T-helper 9 cell (primary cell): ENCODE results near the gene ZBTB25.

ENCODE experiments used
- DNase-seq: peaks from one replicate; pipeline ENCODE4 v3.0.0-alpha.2; 2020

The ZBTB25 gene

DNA sequence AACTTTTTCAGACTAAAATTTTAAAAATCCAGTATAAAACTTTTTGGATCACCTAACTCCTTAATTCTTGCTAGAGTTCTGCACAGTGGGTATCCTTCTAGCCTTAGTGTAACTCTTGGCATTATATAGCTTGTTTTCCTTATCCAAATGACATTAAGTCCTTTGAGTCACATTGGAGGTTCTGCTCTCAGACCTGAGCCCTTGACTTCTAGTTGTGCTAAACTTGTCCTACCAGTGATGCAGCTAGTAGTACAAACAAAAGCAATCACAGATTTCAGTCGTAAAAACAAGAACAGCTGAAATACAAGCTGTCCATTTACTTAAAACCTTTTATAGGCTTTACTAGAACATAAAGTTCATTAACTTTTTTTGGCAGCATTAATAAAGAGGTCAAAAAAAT lies 11.4 kb upstream of the ZBTB25 start:
- DNase-seq: no peak

DNA sequence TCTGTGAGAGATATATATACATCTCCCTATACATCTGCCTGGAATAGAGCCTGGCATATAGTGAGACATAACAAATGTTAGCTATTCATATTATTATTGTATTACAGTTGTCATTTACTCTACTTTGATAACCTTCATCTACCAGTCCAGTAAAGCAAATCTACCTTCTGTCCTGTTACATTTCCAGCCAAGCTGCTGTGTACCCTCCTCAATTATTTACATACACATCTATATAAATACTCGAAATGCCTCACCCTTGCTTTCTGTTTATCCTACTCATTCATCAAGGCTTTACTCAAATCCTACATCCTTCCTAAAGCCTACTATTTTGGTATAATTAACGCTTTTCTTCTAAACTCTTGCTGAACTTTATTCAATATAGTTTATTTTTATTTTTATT lies 9.6 kb upstream of the ZBTB25 start:
- no peak for DNase-seq

DNA sequence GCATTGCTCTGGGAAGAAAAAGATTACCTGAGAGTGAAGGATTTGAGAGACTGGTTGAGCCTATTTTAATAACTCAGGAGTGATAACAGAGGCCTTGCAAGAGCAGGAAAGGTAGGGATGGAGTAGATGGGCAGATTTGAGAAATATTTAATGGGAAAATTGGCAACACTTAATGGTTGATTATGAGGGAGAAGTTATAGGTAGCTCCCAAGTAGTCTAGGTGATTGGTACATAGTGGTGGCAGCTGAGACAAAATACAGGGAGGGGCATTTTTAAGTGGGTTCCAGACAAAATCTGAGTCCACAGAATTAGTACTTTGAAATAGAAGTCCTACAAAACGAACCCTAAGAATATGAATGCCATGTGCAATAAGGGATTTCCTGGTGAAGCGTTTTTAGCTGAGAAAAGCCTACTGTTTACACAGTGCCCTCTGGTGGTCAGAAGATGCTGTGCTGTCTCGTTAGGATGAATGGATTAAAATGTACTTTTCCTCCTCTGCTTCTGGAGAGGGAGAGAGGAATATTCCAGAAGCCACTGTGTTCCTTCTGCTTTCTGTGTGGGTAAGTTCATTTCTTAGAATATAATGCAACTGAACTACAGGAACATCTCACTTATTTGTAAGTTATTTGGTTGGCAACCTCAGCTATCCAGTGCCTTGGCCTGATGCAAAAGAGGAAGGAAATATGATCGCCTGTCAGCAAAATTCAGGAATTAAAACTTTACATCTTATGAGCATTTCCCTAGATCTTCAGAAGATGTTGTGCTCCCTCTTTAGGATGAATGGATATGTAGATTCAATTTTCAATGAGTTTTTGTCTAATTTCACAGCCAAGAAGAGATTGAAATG lies 7.4 kb upstream of the ZBTB25 start:
- DNase-seq: peak; percentile 57

DNA sequence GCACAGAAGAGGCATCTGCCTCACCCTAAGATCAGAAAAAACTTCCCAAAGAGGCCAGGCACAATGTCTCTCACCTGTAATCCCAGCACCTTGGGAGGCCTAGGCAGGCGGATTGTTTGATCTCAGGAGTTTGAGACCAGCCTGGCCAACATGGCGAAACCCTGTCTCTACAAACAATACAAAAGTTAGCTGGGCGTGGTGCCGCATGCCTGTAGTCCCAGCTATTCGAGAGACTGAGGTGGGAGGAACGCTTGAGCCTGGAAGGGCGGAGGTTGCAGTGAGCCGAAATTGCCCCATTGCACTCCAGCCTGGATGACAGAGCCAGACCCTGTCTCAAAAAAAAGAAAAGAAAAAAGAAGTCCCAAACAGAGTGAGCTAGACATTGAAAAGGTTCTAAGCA lies 5.4 kb upstream of the ZBTB25 start:
- no peak for DNase-seq

DNA sequence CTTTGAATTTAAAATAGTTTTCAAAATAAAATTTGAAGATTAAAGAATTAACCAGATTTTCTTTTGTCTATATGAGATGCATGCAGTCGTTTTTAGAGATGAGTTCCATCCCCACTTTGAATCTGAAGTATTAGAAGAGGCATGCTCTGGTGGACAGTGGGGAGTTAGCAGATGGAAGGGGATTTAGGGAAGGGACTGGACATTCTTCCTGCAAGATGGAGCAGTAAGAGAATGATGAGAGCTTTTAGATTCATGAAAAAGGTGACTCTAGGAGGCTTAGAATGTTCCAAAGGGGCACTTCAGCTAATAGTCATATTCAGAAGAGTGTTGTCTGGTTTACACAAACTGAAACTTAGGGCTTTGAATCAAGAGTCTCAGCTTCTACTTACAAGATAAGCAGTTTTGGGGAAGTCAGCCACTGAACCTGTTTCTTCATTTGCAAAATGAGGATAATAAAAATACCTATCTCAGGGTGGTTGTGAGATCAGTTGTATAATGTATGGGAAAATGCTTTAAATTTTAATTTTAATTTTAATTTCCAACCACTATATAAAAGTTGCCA lies 4.7 kb upstream of the ZBTB25 start:
- no peak for DNase-seq

DNA sequence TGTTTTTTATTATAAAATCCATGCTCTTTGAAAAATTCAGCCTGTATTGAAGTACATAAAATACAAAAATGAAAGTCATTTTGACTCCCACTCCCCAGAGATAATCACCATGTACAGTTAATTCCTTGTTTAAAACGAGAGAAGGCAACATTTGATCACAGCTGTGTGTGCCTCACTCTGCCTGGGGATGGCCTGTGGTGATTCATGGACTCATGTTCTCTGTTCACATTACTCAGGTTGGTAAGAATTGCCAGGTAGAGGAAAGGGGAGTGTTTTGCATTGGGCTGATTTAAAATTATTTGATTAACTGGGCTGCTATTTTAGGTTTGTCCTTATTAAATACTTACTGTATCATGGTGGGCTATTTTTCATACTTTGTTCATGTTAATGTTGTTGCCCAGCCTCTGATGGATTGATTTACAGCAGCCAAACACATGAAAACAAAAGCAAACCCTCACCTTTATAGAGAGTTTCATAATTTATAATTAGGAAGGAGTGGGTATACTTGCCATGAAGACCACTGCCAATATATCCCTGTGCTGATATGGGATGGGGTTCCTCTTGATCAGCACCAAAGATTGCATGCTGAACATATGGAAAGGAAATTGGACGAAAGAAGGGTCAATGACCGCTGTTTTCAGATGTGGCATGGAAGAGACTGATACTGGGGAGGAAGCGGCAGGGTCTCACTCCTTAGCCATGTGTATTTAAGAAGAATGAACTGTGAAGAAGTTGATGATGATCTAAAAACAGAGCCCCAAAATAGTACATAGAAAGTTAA lies 3.9 kb upstream of the ZBTB25 start:
- DNase-seq: no peak

DNA sequence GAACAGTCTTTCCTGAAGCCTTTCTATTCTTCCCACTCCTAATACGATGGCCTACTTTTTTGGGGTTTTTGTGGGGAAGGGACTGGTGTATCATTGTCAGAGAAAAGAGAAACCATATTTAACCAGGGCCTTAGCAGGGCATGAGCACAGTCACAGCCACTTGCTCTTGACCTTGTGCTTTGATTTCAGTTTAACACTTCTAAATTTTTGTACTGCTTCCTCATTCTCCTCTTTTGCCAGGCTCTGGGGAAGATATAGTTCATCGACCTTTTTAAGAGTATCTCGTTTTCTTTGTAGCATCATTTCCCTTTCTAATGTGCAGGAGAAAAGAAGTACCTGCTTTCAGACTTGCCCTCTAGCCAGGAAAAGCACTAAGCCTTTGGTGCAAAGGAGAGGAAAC lies 3.1 kb upstream of the ZBTB25 start:
- DNase-seq: no peak

DNA sequence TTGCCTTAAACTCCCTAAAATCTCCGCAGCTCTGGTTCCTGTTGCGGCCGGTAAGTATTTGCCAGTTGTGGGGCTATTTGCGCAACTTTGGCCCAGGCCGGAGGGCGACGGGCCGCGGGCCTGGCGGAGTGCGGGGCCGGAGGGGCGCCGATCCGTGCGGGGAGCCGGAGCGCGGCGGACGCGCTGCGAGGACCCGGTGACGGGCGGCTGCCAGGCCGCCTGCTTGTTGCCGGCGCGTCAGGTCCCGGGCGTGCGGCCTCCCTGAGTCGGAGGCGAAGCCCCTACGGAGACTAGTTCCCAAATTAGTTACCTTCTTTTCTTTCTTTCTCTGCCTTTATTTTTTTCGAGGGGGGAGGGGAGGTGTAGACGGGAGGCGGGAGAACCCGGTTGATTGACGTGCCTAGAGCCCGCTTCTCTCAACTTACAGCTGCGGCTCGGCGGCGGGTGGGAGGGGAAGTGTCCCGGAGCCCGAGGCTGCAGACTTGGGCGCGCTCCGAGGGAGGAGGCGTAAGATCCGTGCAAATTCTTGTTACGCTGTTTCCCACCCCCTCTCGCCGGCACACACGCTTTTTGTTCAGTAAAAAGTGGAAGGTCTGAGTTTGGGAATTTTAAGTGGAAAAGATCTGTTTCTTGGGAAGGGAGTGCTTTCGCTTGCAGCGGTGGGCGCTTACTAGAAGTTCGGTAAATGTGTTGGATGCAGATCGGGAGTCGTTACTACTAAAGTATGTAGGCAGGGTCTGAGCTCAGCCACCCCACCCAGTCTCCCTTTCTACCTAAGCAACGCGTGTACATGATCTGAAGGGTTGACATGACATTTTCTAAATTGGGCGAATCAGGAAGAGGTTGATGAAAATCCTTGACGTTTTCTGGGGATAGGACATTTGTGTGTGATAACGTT lies 1.5 kb upstream of the ZBTB25 start:
- peak; percentile 77 for DNase-seq

DNA sequence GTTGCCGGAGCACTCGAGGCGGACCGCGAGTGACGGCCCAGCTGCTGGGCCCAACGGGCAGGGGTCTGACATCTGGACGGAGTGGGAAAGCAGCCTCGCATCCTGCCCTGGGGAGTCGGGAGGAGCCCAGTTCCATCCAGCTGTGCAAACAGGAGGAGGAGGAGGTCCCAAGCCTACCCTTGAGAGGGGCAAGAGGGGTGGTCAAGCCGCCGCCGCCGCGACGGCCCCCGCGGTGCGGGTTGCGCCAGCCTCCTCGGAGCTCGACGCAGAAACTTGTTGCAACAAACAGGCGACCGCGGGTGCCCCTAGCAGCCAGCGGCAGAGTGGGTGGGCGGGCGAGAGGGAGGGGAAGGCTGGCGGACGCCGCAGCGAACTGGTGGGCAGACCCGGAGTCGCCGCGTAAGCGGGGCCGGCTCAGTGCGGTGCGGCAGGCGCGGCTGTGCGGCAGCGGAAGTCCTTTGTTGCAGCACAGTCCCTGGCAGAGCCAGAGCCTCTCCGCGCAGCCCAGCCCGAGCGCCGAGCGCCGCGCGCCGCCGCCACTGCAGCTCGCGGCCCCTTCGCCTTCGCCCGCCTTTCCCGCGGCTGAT lies 765 bp upstream of the ZBTB25 start, which contains the start of gene ZBTB1:
Gene ZBTB1, plus strand, starts transcription at position 461 of the 587 bp plus-strand sequence. CDS start 16,735 bp downstream, outside the sequence.
- peak; percentile 77 for DNase-seq

DNA sequence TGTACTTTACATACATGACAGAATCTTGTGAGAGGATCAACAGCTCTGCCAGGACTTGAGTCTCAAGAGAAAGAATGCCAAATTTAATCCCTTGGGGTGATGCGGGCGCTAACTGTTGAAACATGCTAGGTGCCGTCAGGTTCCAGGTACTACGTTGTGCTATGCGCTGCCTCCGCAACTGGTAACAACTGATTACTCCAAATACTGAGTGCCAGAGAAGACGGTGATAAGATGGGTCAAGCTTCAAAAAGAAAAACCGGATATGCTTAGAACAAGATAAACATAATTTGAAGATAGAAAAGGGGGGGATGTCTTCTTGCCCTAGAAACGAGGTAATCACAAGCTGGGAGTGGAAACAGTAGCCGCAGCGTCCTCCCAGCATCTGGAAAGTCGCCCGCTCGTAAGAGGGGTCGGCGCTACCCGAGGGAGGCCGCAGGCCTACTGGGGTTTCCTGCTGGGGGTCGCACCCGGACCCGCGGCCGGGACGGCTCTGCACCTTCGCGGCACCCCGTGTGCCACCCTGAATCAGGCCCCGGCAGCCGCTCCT lies 678 bp downstream of the ZBTB25 start:
- peak; percentile 6 for DNase-seq

DNA sequence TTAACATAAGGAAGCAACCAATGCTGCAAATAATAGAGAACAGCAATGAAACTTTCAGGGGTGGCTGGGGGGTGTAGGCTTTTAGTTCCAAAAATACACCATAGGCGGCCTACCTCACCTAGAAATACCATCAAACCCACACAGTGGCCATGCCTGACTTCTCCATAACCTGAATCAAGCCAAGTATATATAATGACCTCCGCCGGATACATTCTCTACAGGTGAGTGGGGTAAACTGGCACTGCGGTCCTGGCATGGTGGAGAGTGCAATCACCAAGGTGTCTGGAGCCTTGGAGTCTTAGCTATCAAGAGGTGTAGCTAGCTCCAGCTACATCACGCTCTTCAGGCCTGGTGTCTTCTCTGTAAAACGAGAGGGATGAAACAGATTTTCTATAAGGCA lies 1.2 kb downstream of the ZBTB25 start:
- peak; percentile 5 for DNase-seq

DNA sequence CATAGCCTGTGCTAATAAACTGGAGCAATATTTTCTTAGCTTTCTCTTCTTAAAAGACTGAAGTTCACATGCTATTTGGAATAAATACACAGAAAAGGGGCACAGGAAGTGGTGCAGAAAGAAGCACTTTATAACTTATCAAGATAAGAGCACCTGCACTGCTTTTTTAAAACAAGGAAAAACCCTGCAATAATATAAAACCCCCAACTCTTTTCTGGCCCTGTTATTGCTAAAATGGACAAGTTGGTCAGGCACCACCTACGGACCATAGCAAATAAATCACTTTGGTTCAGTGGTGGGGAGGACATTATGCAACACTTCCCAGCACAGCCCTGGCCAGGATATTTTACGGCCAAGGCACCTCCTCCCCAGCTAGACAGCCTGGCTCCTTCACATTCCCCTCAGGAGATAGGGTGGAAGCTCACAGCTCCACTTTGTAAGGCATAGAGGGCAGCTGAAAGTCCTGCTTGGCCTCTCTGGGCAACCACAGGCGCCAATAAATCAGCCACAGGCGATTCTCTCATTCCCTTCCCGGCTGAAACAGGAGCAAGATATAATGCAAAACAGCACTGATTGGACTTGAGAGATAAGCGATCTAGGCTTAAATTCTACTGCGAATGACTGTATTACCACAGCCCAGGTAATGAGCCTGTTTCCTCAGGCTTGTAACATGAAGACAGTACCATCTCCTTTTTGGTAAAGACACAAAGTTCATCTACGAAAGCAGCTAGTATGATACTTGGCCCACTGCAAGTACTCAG lies 2.0 kb downstream of the ZBTB25 start:
- no peak for DNase-seq

DNA sequence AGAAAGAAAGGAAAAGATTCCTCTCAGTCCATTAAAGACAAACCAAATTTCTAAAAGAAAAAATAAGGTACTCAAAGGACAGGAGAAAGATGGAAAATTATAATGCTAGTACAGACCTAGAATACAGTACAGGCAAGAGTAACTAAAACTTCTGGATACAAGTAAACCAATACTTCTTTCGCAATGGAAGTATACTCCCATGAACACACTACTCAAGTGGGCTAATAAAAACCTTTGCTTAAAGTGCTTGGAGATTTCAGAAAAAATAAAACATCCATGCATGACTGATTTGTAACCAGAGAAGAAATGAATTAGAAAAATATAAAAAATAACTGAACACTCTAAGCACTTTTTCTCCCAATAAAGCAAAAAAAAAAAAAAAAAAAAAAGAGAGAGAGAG lies 3.5 kb downstream of the ZBTB25 start:
- DNase-seq: no peak

DNA sequence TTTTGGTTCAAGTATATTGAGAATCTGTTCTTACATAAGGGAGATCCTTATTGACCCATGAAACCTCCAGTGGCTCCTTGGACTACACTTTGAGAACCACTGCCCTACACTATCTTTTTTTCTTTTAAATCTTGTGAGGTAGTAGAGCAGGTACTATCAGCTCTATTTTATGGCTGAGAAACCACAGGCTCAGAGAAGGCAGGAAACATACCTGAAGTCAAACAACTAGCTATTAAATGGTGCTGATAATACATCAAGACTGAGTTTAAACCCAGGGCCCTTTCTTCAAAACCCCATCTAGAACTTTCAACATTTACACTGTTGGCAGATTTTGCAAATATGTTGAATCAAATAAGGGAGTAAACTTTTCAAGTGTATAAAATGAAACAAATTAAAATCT lies 6.9 kb downstream of the ZBTB25 start:
- no peak for DNase-seq

DNA sequence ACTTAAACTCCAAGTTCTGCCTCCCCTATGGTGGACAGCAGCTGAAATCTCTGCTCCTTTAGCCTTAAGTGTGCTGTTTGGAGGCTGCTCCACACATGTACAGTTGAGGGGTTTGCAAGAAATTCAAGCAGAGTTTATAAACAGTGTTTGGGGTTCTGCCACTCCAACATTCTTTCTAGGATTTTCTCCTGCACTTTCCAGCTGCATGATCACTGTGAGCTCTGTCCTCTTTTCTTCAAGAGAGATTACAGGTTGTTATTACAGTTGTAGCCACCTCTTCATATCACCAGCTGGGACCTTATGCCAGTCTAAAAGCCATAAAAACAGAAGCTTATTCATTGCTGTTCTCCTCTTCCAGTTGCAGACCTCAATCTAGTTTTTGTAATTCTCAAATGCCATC lies 8.4 kb downstream of the ZBTB25 start:
- no peak for DNase-seq

DNA sequence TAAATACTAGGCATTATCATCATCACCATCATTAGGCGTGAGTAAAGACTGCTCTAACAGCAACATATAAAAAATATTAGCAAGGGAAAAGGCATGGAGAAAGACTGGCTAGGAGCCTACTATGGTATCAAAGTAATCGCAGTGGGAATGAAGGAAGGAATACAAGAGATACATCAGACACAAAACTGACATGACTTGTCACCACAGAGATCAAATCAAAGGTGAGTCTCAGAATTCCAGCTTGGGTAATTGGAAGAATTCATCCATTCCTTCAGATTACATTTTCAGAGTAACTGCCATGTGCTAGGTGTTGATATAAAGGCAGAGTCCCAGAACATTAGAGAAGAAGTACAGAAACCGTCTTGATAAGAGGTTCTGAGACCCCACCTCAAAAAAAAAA lies 10.2 kb downstream of the ZBTB25 start:
- DNase-seq: no peak

DNA sequence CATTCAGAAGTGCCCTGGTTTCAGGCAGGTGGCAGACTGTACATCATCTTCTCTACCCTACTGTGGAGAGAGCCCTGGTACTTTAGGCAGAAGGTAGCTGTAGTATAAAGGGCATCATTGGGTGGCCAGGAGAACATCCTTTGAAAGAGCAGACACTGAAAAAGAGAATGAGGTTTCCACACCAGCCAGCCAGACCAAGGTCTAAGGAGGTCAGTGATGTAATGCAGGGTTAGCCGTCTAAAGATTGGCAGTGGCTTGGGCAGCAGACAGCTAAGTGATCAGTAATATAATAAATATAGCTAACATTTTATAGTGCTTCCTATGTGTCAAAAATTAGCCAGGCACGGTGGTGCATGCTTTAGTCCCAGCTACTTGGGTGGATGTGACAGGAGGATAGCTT lies 12.0 kb downstream of the ZBTB25 start:
- no peak for DNase-seq

DNA sequence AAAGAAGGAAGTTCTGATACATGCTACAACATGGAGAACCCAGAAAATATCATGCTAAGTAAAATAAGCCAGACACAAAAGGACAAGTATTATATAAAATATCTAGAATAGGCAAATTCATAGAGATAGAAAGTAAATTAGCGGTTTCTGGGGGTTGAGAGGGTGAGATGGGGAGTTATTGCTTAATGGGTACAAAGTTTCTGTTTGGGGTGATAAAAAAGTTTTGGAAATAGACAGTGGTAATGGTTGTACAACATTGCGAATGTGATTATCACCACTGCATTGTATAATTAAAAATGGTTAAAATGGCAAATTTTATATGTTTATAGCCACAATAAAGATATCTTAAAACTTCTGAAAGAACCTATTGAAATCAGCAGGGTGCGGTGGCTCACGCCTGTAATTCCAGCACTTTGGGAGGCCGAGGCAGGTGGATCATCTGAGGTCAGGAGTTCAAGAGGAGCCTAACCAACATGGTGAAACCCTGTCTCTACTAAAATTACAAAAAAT lies 15.0 kb downstream of the ZBTB25 start:
- no peak for DNase-seq

DNA sequence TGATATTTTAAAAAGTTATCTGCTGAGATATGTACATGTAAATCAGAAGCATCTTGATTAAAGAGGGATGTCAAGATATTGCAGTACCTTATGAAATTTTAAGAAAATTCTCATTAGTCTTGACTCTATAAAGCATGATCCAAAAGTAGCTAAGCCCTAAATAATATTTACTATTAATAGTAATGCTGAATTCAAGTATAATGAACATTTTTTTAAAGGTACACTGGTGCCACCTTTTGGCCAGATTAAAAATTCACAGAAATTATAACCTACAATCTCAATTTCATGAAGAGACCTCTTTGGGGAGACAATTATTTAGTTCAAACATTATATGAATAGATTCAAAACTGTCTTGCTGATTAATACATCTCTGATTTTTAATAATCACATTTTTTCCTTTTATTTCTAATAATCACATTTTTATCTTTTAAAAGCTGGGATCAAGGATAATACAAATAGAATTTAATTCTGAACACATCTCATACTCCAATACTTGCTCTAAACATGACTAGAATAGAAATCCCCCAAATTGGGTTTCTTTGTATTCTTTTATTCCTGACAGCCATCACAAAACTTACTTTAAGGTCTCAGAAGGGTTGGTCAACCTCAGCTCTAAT lies 24.9 kb downstream of the ZBTB25 start:
- DNase-seq: no peak

DNA sequence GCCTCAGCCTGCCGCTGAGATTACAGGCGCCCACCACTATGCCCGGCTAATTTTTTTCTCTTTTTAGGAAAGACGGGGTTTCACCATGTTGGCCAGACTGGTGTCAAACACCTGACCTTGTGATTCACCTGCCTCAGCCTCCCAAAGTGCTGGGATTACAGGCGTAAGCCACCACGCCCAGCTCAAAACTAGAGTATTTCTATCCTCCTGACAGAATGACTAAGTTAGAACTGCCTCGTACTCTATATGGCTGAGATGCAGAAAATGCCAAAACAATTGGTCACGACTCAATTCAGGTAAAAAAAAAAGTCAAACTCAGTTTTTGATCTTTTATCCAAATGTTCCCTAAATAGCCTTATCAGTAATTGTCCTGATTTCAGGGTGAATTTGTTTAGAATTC lies 27.2 kb downstream of the ZBTB25 start:
- DNase-seq: no peak
